CD4-positive, alpha-beta T cell treated with Interleukin-21 for 1 hour (primary cell): ENCODE data around the gene TPM2.
"Not testable (repeated sequence)": the region's sequence is repeated elsewhere in the genome, so short reads cannot be mapped to it uniquely, and the experiment has no call there.

ENCODE experiments used
- DNase-seq: peaks from one replicate; pipeline ENCODE4 v3.0.0-alpha.2; 2020

The TPM2 gene

DNA sequence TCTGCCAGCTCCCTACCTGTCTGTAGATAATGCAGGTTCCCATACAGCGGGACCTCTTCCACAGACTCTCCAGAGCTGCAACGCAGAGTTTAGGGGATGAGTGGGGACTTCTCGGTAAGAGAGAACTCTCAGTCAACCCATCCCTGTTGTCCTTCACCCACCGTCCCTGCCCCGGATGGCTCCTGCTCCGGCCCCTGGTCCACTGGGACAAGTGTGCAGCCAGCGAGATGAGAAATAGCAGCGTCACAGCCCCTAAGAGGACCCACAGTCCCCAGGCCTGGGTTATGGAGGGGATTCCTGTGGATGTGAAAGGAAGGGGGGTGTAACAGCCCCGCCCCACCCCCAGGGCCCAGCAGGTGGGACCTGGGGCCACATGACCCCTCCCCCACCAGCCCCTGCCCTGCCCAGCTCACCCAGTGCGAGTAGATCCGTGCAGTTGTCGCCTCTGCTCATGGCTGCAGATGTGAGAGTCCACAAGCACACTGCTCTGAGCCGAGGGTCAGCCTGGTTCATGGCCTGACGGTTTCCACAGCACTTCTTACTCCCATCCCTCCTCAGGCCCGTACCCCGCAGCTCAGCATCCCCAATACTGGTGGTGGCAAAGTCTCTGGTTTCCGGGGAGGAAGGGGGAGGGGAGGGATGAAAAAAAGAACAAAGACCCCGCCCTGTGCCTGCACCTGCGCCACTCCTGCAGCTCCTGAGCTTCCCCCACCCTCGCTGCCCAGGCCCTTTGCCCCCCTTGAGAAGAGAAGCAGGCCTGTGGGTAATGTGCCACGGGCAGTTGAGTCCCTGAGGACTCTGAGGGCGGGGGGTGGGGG lies 39.2 kb downstream of the TPM2 start, which contains the start of gene SIT1:
Gene SIT1, minus strand, starts transcription at position 591 of the 818 bp plus-strand sequence. Its CDS starts 78 bp downstream, at position 513.
- DNase-seq: peak; percentile 52

DNA sequence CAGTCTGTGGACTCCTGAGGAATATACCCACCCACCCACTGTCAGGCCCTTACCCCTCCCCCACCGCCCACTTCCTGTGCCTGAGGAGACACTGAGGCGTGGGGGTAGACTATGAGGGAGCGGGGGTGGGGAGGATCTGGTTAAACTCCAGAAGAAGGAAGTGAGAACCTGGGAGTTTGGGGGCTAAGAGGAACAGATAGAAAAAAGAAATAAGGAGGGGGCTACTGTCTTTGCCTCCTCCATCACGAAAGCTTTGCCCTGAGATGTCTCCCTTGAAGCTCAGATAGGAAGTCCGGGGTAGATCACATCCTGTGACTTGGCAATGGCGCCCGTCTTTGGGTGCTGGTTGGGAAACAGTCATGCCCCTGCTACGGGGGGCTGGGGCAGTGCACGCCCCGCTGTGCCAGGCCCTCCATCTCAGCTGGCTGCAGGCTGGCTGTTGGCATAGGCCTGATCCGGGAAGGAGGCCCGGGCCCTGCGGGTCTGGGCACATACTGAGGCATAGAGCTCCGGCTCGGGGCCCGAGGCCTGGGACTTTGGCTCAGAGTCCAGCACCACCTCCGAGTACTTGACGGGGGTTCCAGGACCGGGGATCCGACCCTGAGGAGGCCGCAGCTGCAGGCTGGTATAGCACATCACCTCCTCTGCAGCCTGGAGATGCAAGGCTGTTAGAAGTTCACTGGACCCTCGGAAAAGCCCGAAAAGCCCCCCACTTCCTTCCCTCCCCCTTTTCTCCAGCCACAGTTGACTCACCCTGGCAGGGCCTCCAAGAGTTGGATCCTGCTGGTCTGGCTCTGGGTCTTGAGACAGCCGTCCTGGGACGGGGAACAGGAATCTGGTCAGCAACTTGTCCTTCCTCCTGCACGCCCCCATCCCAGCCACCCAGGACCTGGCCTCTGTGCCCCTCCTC lies 40.0 kb downstream of the TPM2 start:
- DNase-seq: peak; percentile 50

DNA sequence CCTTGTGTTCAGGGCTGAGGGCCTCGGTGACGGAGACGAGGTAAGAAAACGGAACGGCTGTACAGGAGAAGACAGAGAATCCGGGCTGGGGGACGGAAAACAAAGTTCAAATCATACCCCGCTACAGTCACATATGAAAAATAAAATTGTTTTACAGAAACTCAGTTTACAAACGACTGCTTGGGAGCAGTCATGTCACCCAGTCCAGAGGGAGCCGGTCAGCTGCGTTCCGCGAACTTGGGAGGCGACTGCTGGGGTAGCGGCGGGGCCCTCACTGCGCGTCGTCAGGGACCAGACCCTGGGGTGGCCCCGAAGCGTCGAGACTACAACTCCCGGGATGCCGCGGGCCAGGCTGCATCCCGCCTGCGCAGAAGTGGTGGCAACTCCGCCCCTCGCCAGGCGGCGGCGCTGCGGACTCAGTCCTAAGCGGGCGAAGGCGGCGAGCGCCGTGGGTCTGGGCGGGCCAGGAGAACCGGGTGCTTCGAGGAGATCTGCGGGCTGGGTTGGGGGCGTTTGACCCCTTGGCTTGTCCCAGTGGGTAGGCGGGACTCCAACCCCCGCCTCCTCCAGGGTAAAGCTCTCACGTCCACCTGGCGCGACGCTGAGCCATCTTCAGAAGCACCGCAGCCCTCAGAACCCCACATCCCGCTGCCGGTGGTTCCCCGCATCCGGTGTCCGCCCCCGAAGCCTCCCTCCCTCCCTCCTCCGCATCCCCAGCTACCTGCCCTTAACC lies 43.0 kb downstream of the TPM2 start:
- DNase-seq: peak; percentile 91

DNA sequence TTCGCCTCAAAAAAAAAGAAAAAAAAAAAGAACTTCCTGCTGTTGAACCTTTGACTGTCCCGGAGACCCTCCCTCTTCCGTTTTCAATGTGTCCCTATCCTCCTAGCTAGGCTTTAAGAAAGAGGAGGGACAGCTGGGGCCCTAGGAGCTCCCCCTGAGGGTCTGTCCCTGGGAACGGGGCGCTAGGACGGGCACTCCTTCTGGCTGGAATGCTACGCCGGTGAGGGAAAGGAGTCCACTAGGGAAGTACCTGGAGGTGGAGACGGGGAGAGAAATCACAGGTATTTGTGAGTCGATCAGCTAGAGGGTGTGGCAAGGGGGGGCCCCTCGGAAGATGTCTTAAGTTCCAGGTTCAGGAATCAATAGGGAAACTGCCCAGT lies 43.6 kb downstream of the TPM2 start:
- peak; percentile 18 for DNase-seq

DNA sequence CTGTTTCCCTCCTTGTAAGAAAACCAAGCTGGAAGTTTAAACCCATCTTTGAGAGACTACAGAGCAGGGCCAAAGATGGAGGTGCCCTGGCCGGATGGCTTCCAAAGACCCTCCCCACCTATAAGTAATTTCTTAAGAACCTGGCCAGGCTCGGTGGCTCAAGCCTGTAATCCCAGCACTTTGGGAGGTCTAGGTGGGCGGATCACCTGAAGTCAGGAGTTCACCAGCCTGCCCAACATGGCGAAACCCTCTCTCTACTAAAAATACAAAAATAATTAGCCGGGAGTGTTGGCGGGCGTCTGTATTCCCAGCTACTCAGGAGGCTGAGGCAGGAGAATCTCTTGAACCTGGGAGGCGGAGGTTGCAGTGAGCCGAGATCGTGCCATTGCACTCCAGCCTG lies 44.0 kb downstream of the TPM2 start:
- DNase-seq: not testable (repeated sequence)

DNA sequence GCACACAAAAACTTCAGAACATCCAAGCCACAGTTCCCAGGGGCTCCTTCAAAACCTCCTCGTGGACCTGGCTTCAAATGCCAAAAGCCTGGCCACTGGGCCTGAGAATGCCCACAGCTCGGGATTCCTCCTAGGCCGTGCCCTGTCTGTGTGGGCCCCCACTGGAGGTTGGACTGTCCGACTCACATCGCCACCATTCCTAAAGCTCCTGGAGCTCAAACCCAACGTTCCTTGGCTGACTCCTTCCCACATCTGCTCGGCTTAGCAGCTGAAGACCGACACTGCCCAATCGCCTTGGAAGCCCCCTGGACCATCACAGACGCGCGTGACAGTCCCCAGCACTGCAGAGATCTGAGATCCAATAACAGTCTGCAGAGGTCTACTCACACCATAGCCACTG lies 46.7 kb downstream of the TPM2 start:
- no peak for DNase-seq

DNA sequence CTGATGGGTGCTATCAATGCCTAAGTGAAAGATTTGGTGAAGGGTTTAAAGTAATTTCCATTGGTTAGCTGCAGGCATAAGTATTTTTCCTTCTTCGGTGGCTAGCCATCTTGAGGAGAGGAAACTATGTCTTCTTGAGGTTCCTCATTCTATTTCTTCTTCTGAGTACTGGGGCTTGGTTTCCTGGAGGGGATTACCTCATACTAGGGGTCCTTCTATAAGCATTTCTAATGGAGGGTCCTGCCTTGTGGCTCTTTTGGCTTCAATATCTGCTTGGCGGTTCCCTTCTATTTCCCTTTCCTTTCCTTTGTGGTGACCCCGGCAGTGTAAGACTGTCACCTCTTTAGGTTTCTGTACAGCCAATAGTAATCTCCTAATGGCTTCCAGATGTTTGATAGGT lies 48.2 kb downstream of the TPM2 start:
- not testable (repeated sequence) for DNase-seq

DNA sequence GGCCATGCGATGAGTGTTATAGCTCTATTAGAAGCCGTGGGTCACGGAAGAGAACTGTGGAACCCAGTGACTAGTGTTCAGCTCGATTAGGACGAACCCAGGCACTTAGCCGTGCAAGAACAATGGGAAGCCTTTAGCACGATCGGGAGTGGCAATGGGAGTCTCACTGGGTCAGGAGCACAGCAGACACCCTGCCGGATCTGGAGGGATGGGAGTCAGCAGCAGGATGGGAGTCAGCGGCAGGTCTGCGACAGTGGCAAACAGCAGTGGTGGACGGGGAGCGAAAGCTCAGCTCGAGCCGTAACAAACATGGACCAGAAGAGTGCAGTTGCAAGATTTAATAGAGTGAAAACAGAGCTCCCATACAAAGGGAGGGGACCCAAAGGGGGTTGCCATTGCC lies 49.3 kb downstream of the TPM2 start:
- DNase-seq: not testable (repeated sequence)

DNA sequence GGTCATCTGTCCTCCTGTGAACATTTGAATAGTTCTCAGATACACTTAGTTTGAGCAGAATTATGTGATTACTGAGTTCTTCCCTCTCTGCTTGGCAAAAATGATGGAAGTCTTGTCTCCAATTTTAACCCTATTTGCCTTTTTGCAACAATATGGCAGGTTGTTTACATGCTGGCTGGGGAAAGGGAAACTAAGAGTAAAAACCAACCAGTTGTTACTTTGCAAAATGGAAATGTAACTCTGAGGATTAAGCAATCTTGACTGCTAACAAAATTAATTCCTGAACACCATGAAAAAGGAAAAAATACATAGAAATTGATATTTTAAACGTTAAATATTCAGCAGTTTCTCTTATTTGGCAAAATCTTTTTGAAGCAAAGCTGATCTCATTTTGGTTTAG lies 50.1 kb downstream of the TPM2 start:
- DNase-seq: no peak

DNA sequence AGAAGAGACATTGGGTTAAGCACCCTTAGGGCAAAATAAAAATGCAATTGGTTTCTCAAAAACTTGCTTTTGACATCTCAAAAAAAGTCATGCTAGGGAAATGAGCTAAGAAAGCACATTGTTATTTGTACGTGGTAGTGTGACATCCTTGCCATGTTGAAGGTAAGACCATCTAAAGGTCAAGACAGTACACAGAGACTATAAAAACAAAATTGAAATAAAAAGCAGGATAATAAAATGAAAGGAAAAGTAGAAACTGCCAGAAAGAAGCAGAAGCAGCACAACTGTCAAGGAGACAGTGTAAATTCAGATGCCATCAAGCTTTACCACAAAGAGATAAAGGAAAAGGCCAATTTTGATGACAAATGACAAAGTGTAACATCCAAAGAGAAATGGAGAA lies 50.5 kb downstream of the TPM2 start:
- not testable (repeated sequence) for DNase-seq

DNA sequence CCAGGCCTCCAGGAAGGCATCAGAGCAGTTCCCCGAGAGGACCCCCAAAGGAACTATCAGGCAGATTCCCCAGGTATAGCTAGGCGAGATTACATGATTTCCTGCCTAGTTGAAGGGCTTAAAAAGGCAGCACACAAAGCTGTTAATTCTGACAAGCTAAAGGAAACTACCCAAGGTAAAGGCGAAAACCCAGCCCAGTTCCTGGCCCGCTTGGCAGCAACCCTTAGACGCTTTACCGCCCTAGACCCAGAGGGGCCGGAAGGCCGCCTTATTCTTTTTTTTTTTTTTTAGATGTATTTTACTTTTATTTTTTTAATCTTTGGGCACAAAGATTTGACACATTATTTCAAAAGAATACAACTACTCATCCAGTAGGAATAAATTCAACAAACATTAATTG lies 51.0 kb downstream of the TPM2 start:
- peak; percentile 62 for DNase-seq

DNA sequence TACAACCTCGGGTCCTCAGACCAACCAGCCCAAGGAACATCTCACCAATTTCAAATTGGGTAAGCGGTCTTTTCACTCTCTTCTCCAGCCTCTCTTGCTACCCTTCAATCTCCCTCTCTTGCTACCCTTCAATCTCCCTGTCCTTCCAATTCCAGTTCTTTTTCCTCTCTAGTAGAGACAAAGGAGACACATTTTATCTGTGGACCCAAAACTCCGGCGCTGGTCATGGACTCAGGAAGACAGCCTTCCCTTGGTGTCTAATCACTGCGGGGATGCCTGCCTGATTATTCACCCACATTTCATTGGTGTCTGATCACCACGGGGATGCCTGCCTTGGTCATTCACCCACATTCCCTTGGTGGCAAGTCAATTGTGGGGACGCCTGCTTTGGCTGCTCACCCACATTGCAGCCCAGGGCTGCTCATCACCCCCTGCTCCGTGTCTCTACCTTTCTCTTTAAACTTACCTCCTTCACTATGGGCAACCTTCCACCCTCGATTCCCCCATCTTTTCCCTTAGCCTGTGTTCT lies 52.2 kb downstream of the TPM2 start:
- not testable (repeated sequence) for DNase-seq

DNA sequence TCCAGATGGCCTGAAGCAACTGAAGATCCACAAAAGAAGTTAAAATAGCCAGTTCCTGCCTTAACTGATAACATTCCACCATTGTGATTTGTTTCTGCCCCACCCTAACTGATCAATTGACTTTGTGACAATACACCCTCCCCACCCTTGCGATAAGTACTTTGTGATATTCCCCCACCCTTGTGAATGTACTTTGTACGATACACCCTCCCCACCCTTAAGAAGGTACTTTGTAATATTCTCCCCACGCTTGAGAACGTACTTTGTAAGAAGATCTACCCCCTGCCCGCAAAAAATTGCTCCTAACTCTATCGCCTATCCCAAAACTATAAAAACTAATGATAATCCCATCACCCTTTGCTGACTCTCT lies 52.9 kb downstream of the TPM2 start:
- not testable (repeated sequence) for DNase-seq

DNA sequence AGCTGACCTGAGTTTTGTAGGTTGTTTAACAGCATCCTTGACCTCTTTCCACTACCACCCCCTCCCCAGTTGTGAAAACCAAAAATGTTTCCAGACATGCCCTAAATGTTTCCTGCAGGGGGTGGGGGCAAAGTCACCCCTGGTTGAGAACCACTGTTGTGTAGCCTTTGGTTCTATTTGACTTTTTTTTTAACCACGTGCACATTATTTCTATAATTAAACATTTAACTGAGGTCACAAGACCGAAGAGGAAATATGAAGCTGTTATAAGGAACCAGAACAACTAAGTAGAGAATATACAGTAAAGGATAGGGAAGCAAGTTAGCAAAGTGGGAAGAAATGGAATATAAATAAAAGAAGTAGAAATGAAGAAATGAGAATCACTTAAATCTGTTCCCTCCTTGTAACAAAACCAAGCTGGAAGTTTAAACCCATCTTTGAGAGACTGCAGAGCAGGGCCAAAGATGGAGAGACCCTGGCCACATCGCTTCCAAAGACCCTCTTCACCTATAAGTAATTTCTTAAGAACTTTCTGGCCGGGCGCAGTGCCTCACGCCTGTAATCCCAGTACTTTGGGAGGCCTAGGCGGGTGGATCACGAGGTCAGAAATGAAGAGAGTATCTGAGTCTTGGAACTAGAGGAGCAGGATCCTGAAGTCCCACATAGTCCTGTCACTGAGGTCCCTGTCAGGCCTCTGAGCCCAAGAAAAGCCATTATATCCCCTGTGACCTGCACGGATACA lies 53.4 kb downstream of the TPM2 start:
- no peak for DNase-seq

DNA sequence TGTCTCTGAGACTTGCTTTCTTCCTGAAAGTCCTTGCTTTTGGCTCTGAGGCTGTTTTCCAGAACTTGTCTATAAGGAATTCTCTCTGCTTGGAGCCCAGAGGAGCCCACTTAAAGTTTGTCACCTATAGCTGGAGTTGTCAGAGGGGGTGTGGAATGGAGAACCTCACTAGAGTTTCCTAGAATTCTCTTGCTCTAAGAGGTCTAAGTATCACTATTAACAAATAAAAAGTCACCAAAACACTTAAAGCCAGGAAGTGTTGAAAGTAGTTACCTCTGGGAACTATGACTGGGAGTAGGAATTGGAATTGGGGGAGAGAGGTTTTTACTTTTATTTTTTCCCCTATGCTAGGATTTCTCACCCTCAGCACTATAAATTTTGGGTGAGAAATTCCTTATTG lies 54.0 kb downstream of the TPM2 start:
- no peak for DNase-seq
